Myocyte (in vitro differentiated cells): ENCODE measurements around the gene IRX4. TPM values are rescaled to one million over a fixed set of nuclear protein-coding genes. Genes with fewer than 3 reads are reported as not detected.
"Not testable (repeated sequence)": the region's sequence is repeated elsewhere in the genome, so short reads cannot be mapped to it uniquely, and the experiment has no call there.

Experiments
- DNase-seq: peaks from one replicate; pipeline ENCODE4 v3.0.0-alpha.2; 2012; ENCODE audit warnings: low read depth
- total RNA-seq: library from RNA; depleted of rRNA; stranded (reverse); fragments of >200 nt; gene quantifications from 2 replicates; pipeline ENCODE4 v1.2.3, GENCODE V29; 2014

IRX4 gene
- total RNA-seq, 1 donor from 2014 or later, result not detected

GRCh38 chr5:1860949-1861348, 21.8 kb downstream of the IRX4 start:
- DNase-seq, result no peak

- no peak for DNase-seq
Measured at GRCh38 chr5:1860021-1860610, 22.6 kb downstream of the IRX4 start.

GRCh38 chr5:1859099-1859498, 23.6 kb downstream of the IRX4 start:
- no peak for DNase-seq

- no peak for DNase-seq
Measured at GRCh38 chr5:1858436-1858835, 24.3 kb downstream of the IRX4 start.

GRCh38 chr5:1857256-1857600, 25.5 kb downstream of the IRX4 start:
- DNase-seq, result no peak

GRCh38 chr5:1856596-1857255, 26.0 kb downstream of the IRX4 start:
- no peak for DNase-seq

GRCh38 chr5:1855596-1855995, 27.1 kb downstream of the IRX4 start:
- DNase-seq, result no peak

- DNase-seq, result no peak
Measured at GRCh38 chr5:1855075-1855474, 27.6 kb downstream of the IRX4 start.

GRCh38 chr5:1853531-1853930, 29.2 kb downstream of the IRX4 start:
- DNase-seq, result peak; percentile 6

- no peak for DNase-seq
Measured at GRCh38 chr5:1852324-1852947, 30.3 kb downstream of the IRX4 start.

- no peak for DNase-seq
Measured at GRCh38 chr5:1851290-1851934, 31.3 kb downstream of the IRX4 start.

GRCh38 chr5:1850324-1851154, 32.2 kb downstream of the IRX4 start:
- DNase-seq, result no peak

- DNase-seq, result no peak
Measured at GRCh38 chr5:1847611-1848010, 35.1 kb downstream of the IRX4 start.

GRCh38 chr5:1847056-1847455, 35.7 kb downstream of the IRX4 start:
- no peak for DNase-seq

GRCh38 chr5:1846583-1846982, 36.1 kb downstream of the IRX4 start:
- no peak for DNase-seq

GRCh38 chr5:1845696-1846095, 37.0 kb downstream of the IRX4 start:
- DNase-seq, result no peak

- DNase-seq, result no peak
Measured at GRCh38 chr5:1844708-1845436, 37.9 kb downstream of the IRX4 start.

- not testable (repeated sequence) for DNase-seq
Measured at GRCh38 chr5:1843761-1844160, 39.0 kb downstream of the IRX4 start.

GRCh38 chr5:1842004-1842819, 40.5 kb downstream of the IRX4 start:
- DNase-seq, result no peak
